OCI-LY7 (cell line): ENCODE results near the gene HSDL2. TPM values are rescaled to one million over a fixed set of nuclear protein-coding genes. Genes with fewer than 3 reads are reported as not detected.

Source experiments
- BruUV-seq: library from RNA; stranded (reverse); fragments of 400-500 nt; replicated peaks from 2 replicates; lab custom pipeline; 2021; lab: Mats Ljungman, UMichigan
- CTCF ChIA-PET: fragments of 300-600 bp; sonication (Branson Sonifier 250); formaldehyde crosslinking; loops from one replicate; lab custom pipeline; 2022; ENCODE audit warnings: antibody characterized with exemption; ENCODE audit not compliant: unreplicated experiment; lab: Charles Lee
- POLR2A ChIA-PET: fragments of 300-600 bp; sonication (Branson Sonifier 250); formaldehyde crosslinking; loops from one replicate; lab custom pipeline; 2022; ENCODE audit warnings: antibody characterized with exemption; lab: Charles Lee
- DNase-seq: peaks from one replicate; pipeline ENCODE4 v3.0.0-alpha.2; 2015; ENCODE audit warnings: low spot score
- H2AFZ ChIP-seq: fragments of 200-600 bp; sonication (generic), shearing (Covaris generic); 2 replicates; pipeline ENCODE4 v1.6.1; 2014; ENCODE audit warnings: mild to moderate bottlenecking, antibody characterized with exemption, low read length, moderate library complexity
- H3K27ac ChIP-seq: fragments of 200-600 bp; sonication (generic); 2 replicates; pipeline ENCODE4 v1.5.1; 2014; ENCODE audit warnings: mixed run types, low read depth, mild to moderate bottlenecking, moderate library complexity, low read length, inconsistent platforms; ENCODE audit not compliant: poor library complexity, severe bottlenecking
- H3K36me3 ChIP-seq: fragments of 200-600 bp; sonication (generic); 2 replicates; pipeline ENCODE4 v1.6.1; 2014; ENCODE audit warnings: mild to moderate bottlenecking, antibody characterized with exemption, low read length, moderate library complexity, mixed read lengths; ENCODE audit not compliant: insufficient read depth
- H3K4me1 ChIP-seq: fragments of 200-600 bp; sonication (generic); 2 replicates; pipeline ENCODE4 v1.5.1; 2014; ENCODE audit warnings: mild to moderate bottlenecking, low read length; ENCODE audit not compliant: insufficient read depth, poor library complexity, severe bottlenecking
- H3K4me2 ChIP-seq: fragments of 200-600 bp; sonication (generic); 2 replicates; pipeline ENCODE4 v1.6.1; 2014; ENCODE audit warnings: mild to moderate bottlenecking, low read length
- H3K4me3 ChIP-seq: fragments of 200-600 bp; sonication (generic); 2 replicates; pipeline ENCODE4 v1.5.1; 2014; ENCODE audit warnings: mild to moderate bottlenecking, low read depth, low read length; ENCODE audit not compliant: poor library complexity, severe bottlenecking
- H3K79me2 ChIP-seq: fragments of 200-600 bp; sonication (generic); 2 replicates; pipeline ENCODE4 v1.6.1; 2016; ENCODE audit warnings: low read depth, mild to moderate bottlenecking, low read length, moderate library complexity, mixed read lengths; ENCODE audit not compliant: insufficient read depth
- H3K9me2 ChIP-seq: fragments of 200-600 bp; sonication (generic); 2 replicates; pipeline ENCODE4 v1.6.1; 2016; ENCODE audit warnings: mild to moderate bottlenecking, low read length, mixed read lengths; ENCODE audit not compliant: insufficient read depth
- H3K9me3 ChIP-seq: fragments of 200-600 bp; sonication (generic); 2 replicates; pipeline ENCODE4 v1.6.1; 2014; ENCODE audit warnings: mild to moderate bottlenecking, mixed run types, low read length, mixed read lengths
- H4K20me1 ChIP-seq: fragments of 200-600 bp; sonication (generic); 2 replicates; pipeline ENCODE4 v1.6.1; 2014; ENCODE audit warnings: mild to moderate bottlenecking, antibody characterized with exemption, low read length, moderate library complexity, mixed read lengths; ENCODE audit not compliant: insufficient read depth
- EZH2phosphoT487 ChIP-seq: fragments of 200-600 bp; sonication (generic); IDR thresholded peaks from 2 replicates; pipeline ENCODE4 v1.6.1; 2018; ENCODE audit warnings: low read depth, borderline replicate concordance, mild to moderate bottlenecking, mixed run types, antibody characterized with exemption, low read length, moderate library complexity, mixed read lengths
- intact Hi-C: fragments of 100-400 bp; cut with micrococcal nuclease; formaldehyde crosslinking; loops from one replicate; pipeline ENCODE4 v1.10.0; 2022; ENCODE audit not compliant: unreplicated experiment
- total RNA-seq, 2 experiments: library from RNA; depleted of rRNA in 1 of 2; stranded (reverse); fragments of >200 nt in 1 of 2; shearing (Covaris generic) in 1 of 2; gene quantifications; 2 replicates each; pipeline ENCODE4 v1.2.3, GENCODE V29; 2014 to 2022
- TF ChIP-seq, protein P1 (sequence below): fragments of 200-600 bp; sonication (generic); conservative IDR thresholded peaks from 2 replicates; pipeline ENCODE4 v1.5.1; 2014; ENCODE audit warnings: mild to moderate bottlenecking, antibody characterized with exemption, low read length, moderate library complexity, mixed read lengths

Gene HSDL2
- total RNA-seq, 2 experiments from 2014 or later, result 12.7 to 16.6 TPM

DNA sequence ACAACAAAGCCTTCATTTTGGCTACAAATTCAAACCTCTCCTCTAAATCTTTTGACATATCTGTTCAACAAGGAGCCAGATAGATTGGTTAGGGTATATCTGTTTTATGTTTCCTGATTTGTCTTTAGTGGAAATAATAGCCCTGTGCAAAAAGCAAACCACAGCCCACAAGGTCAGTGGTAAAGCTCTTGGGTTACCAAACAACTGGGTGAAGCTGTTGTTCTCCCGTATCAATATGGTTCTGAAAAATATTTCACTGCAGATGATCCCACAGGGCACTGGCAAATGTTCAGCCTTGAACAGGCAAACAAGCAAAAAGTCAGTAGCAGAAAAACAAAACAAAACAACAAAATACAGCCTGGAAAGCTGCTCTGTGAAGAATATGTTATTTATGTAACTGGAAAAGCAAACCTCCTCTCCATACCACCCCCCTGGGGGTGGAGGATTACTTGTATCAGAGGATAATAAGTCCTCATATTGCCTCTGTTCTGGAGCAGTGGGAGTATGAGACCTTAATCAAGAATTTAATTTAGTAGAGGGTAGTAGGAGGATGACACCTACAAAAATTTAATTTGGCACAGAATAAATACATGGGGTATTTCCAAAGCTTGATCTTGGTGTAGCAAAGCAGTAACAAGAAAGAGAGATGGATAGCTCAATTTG is 25.7 kb upstream of the HSDL2 start:
- no peak for DNase-seq
- Histone ChIP-seq H3K9me2 (no peaks in the 10 kb centered on the region), H3K27ac (no peak overlapping the region), H3K9me3 (no peaks in the 10 kb centered on the region), H3K4me2 (no peak overlapping the region), H3K79me2 (no peaks in the 10 kb centered on the region), H2AFZ (no peak overlapping the region), H3K4me3 (no peak overlapping the region), H4K20me1 (no peaks in the 10 kb centered on the region), H3K4me1 (no peaks in the 10 kb centered on the region), H3K36me3 (no peaks in the 10 kb centered on the region)
- ChIA-PET POLR2A (interaction anchor here (0.6 to 0.8 kb wide), 4 partner anchors 19 to 668 kb away, joined by 3 read pairs; no protein-coding TSS in a partner anchor), CTCF (no interaction called here)
- no TSS peak for BruUV-seq
- intact Hi-C loops, result no loop called here
- TF ChIP-seq, protein P1, sequence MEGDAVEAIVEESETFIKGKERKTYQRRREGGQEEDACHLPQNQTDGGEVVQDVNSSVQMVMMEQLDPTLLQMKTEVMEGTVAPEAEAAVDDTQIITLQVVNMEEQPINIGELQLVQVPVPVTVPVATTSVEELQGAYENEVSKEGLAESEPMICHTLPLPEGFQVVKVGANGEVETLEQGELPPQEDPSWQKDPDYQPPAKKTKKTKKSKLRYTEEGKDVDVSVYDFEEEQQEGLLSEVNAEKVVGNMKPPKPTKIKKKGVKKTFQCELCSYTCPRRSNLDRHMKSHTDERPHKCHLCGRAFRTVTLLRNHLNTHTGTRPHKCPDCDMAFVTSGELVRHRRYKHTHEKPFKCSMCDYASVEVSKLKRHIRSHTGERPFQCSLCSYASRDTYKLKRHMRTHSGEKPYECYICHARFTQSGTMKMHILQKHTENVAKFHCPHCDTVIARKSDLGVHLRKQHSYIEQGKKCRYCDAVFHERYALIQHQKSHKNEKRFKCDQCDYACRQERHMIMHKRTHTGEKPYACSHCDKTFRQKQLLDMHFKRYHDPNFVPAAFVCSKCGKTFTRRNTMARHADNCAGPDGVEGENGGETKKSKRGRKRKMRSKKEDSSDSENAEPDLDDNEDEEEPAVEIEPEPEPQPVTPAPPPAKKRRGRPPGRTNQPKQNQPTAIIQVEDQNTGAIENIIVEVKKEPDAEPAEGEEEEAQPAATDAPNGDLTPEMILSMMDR, result no peak
- no peak for TF ChIP-seq EZH2phosphoT487

DNA sequence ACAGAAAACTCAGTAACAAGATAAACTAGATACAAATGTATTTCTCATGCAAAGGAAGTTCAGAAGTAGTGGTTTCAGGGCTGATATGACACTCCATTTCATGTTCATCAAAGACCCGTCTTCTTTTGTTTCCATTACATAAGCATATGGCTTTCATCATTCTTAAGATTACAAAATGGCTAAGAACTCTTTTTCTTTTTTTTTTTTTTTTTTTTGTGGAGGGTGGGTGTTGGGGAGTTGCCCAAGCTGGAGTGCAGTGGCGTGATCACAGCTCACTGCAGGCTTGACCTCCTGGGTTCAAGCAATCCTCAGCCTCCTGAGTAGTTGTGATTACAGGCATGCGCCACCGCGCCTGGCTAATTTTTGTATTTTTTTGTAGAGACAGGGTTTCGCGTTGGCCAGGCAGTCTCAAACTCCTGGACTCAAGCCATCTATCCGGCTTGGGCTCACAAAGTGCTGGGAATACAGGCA is 24.4 kb upstream of the HSDL2 start:
- intact Hi-C loops, result no loop called here
- H3K4me2 ChIP-seq, result no peak overlapping the region
- no peaks in the 10 kb centered on the region for H3K79me2 ChIP-seq
- H3K9me3 ChIP-seq, result no peaks in the 10 kb centered on the region
- CTCF ChIA-PET, result no interaction called here
- no TSS peak for BruUV-seq
- no peaks in the 10 kb centered on the region for H3K36me3 ChIP-seq
- TF ChIP-seq, protein P1, result no peak
- TF ChIP-seq EZH2phosphoT487, result no peak
- POLR2A ChIA-PET, result no interaction called here
- H3K27ac ChIP-seq, result no peak overlapping the region
- H3K4me1 ChIP-seq, result no peaks in the 10 kb centered on the region
- H3K4me3 ChIP-seq, result no peak overlapping the region
- H2AFZ ChIP-seq, result no peak overlapping the region
- DNase-seq, result no peak
- no peaks in the 10 kb centered on the region for H3K9me2 ChIP-seq
- H4K20me1 ChIP-seq, result no peaks in the 10 kb centered on the region
